Stimulated activated CD8-positive, alpha-beta memory T cell treated with anti-CD3 and anti-CD28 coated beads, Interleukin-4, amount 100 ng/mL, for 24 hours (primary cell): ENCODE data around the gene RAB9A.
"Not testable (repeated sequence)": the region's sequence is repeated elsewhere in the genome, so short reads cannot be mapped to it uniquely, and the experiment has no call there.

Experiments
- DNase-seq: peaks from one replicate; pipeline ENCODE4 v3.0.0-alpha.2; 2020; ENCODE audit warnings: low read depth

RAB9A gene

GRCh38 chrX:13702111-13702789, 13.3 kb downstream of the RAB9A start:
- DNase-seq: no peak

- DNase-seq: no peak
These were observed 14.2 kb downstream of the RAB9A start for GRCh38 chrX:13703135-13703534.

- no peak for DNase-seq
These were observed 14.7 kb downstream of the RAB9A start for GRCh38 chrX:13703589-13703988.

- no peak for DNase-seq
These were observed 22.2 kb downstream of the RAB9A start for GRCh38 chrX:13711141-13711540.

- no peak for DNase-seq
These were observed 27.5 kb downstream of the RAB9A start for GRCh38 chrX:13716455-13716854.

- DNase-seq: no peak
These were observed 28.0 kb downstream of the RAB9A start for GRCh38 chrX:13716905-13717304.

- no peak for DNase-seq
These were observed 29.0 kb downstream of the RAB9A start for GRCh38 chrX:13717700-13718472.

- no peak for DNase-seq
These were observed 30.4 kb downstream of the RAB9A start for GRCh38 chrX:13719192-13719856.

GRCh38 chrX:13721371-13721770, 32.4 kb downstream of the RAB9A start:
- DNase-seq: no peak

GRCh38 chrX:13721819-13722519, 33.0 kb downstream of the RAB9A start:
- no peak for DNase-seq

GRCh38 chrX:13724878-13725277, 36.0 kb downstream of the RAB9A start:
- DNase-seq: peak; percentile 15

GRCh38 chrX:13726583-13726982, 37.7 kb downstream of the RAB9A start:
- not testable (repeated sequence) for DNase-seq

GRCh38 chrX:13730523-13730922, 41.6 kb downstream of the RAB9A start:
- not testable (repeated sequence) for DNase-seq

GRCh38 chrX:13732246-13733067, 43.5 kb downstream of the RAB9A start:
- no peak for DNase-seq

- DNase-seq: no peak
These were observed 44.6 kb downstream of the RAB9A start for GRCh38 chrX:13733506-13733905.

- DNase-seq: peak; percentile 88
These were observed 45.6 kb downstream of the RAB9A start, which contains the start of the genes OFD1 and TRAPPC2 for GRCh38 chrX:13734278-13735172. TSS of gene OFD1 (plus strand) at chrX:13734748. CDS start at chrX:13735072, 324 bp downstream. TSS of gene TRAPPC2 (minus strand) at chrX:13734620. CDS start at chrX:13719963, 14,657 bp downstream.

- no peak for DNase-seq
These were observed 52.8 kb downstream of the RAB9A start for GRCh38 chrX:13741695-13742094.

- DNase-seq: no peak
These were observed 53.7 kb downstream of the RAB9A start for GRCh38 chrX:13742397-13743176.

GRCh38 chrX:13747836-13748235, 58.9 kb downstream of the RAB9A start:
- DNase-seq: no peak
